HG03060 (cell line): ENCODE results near the gene HENMT1.
"Not testable (repeated sequence)": the region's sequence is repeated elsewhere in the genome, so short reads cannot be mapped to it uniquely, and the experiment has no call there.

Experiments
- ATAC-seq: cut with Tn5 transposase; IDR thresholded peaks from one replicate; pipeline ENCODE4 v1.9.1; 2021; ENCODE audit warnings: low read depth, moderate number of reproducible peaks; ENCODE audit not compliant: unreplicated experiment

The HENMT1 gene

GRCh38 chr1:108678706-108679105, 17.8 kb upstream of the HENMT1 start:
- no peak for ATAC-seq

- ATAC-seq: no peak
Observed at GRCh38 chr1:108671143-108671542, 10.2 kb upstream of the HENMT1 start.

- ATAC-seq: no peak
Observed at GRCh38 chr1:108670131-108670773, 9.4 kb upstream of the HENMT1 start.

GRCh38 chr1:108669679-108670078, 8.8 kb upstream of the HENMT1 start:
- no peak for ATAC-seq

- no peak for ATAC-seq
Observed at GRCh38 chr1:108668777-108669176, 7.9 kb upstream of the HENMT1 start.

- ATAC-seq: not testable (repeated sequence)
Observed at GRCh38 chr1:108667422-108667821, 6.5 kb upstream of the HENMT1 start.

- no peak for ATAC-seq
Observed at GRCh38 chr1:108665771-108666170, 4.9 kb upstream of the HENMT1 start.

GRCh38 chr1:108665067-108665466, 4.2 kb upstream of the HENMT1 start:
- no peak for ATAC-seq

- ATAC-seq: no peak
Observed at GRCh38 chr1:108664481-108664880, 3.6 kb upstream of the HENMT1 start.

GRCh38 chr1:108663074-108663473, 2.2 kb upstream of the HENMT1 start:
- no peak for ATAC-seq

- ATAC-seq: no peak
Observed at GRCh38 chr1:108657356-108658080, 3.4 kb downstream of the HENMT1 start.

GRCh38 chr1:108653431-108654105, 7.3 kb downstream of the HENMT1 start:
- ATAC-seq: no peak

GRCh38 chr1:108646648-108647269, 14.1 kb downstream of the HENMT1 start:
- ATAC-seq: no peak

GRCh38 chr1:108646265-108646647, 14.6 kb downstream of the HENMT1 start:
- no peak for ATAC-seq

- no peak for ATAC-seq
Observed at GRCh38 chr1:108645564-108646184, 15.2 kb downstream of the HENMT1 start.

- ATAC-seq: no peak
Observed at GRCh38 chr1:108644984-108645383, 15.9 kb downstream of the HENMT1 start.

- no peak for ATAC-seq
Observed at GRCh38 chr1:108643492-108644335, 17.2 kb downstream of the HENMT1 start.

- not testable (repeated sequence) for ATAC-seq
Observed at GRCh38 chr1:108640863-108641262, 20.0 kb downstream of the HENMT1 start.

- ATAC-seq: no peak
Observed at GRCh38 chr1:108639899-108640560, 20.9 kb downstream of the HENMT1 start.
